Stimulated activated CD8-positive, alpha-beta memory T cell treated with anti-CD3 and anti-CD28 coated beads, Interleukin-4, amount 100 ng/mL, for 24 hours (primary cell): ENCODE data around the gene BAG2.
A peak's percentile ranks its signal among the peaks of the same experiment; 100 is the strongest.

Source experiments
- DNase-seq: peaks from one replicate; pipeline ENCODE4 v3.0.0-alpha.2; 2020; ENCODE audit warnings: low read depth

The BAG2 gene

GRCh38 chr6:57172136-57173055, at the start of gene BAG2:
Gene BAG2, plus strand, starts transcription at chr6:57172326. Its CDS starts 372 bp downstream, at chr6:57172698.
- DNase-seq, result peak; percentile 89

GRCh38 chr6:57123111-57123510, 49.0 kb upstream of the BAG2 start:
- DNase-seq, result no peak

DNA sequence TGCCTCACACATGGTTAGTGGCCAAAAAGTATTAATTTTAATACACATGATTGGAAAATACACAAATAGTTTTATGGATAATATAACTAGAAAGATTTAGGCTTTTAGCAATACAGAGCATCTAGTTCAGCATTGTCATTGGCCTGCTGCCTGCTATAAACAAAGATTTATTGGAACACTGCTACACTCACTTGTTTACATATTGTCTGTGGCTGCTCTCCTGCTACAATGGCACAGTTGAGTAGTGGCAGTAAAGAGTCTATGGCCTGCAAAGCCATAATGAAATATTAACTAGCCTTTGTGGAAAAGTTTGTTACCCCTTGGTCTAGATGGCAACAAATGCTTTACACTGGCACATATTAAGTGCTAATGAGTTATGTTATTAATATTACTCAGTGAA, 44.4 kb upstream of the BAG2 start:
- no peak for DNase-seq

DNA sequence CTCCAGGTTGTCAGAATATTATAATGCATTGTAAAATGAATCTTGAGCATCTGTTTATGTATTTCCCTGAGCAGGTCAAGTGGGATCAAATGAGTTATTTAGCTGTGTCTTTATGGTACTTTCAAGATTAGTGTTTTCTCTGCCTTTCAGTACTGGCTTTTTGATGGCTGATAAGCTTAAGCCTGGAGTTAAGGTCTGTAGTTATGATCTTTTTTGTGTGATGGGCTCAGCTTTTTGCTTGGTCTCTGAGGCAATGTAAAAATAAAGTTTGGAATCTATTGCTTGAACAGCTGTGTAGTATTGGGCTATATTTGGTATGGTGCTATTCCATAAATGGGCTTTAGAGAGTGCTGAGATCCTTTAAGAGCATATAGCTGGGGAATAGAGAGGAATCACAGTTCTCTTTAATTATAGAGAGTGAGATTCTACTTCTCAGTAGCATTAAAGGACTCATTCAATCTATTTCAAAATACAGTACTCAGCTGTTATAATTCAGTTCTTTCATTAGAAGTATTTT, 41.4 kb upstream of the BAG2 start:
- no peak for DNase-seq

DNA sequence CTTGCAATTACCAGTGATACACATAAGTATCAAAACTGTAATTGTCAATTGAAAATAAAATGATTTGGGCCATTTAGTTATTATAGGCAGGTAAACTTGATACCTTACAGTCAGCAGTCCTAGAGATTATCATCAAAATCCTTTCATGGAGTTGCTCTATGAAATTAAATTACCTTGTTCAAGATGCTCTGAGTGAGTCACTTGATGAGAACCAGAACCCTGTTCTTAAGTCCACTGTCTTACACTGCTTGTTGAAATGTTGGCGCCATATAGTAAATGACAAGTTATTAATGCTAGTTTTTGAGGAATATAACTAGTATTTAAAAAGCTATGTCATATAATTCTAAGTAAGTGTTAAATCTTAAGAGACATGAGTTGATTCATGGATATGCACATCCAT, 37.2 kb upstream of the BAG2 start:
- no peak for DNase-seq

- DNase-seq, result no peak
Measured at GRCh38 chr6:57135885-57136284, 36.2 kb upstream of the BAG2 start.

DNA sequence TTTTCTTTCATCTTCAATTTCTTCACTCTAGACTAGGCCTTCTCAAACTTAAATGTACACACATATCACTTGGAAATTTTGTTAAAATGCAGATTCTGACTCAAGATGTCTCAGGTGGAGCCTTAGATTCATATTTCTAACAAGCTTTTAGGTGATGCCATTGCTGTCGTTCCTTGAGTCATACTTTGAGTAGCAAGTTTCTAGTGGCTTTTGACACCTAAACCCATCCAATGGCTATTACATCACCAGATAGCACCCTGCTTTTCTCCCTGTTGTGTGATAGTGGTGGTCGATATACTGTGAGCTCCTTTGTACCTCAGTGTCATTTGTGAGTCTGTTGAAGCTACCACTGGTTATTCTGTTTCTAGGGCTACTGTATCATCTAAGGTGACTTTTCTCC, 34.8 kb upstream of the BAG2 start:
- no peak for DNase-seq

DNA sequence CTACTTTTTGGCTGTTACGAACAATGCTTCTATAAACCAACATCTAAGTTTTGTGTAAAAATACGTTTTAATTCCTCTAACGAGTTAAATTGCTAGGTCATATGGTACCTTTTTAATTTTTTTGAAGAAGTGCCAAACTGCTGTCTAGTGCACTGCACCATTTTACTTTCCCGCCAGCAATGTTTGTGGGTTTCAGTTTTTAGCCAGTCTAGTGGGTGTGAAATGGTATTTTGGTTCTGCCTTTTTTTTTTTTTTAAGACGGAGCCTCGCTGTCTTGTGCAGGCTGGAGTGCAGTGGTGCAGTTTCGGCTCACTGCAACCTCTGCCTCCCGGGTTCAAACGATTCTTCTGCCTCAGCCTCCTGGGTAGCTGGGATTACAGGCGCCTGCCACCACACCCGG, 34.1 kb upstream of the BAG2 start:
- DNase-seq, result no peak

GRCh38 chr6:57141451-57142177, 30.5 kb upstream of the BAG2 start:
- DNase-seq, result no peak

GRCh38 chr6:57142178-57142525, 30.0 kb upstream of the BAG2 start:
- no peak for DNase-seq

- DNase-seq, result no peak
Measured at GRCh38 chr6:57143690-57144089, 28.4 kb upstream of the BAG2 start.

- no peak for DNase-seq
Measured at GRCh38 chr6:57147401-57147800, 24.7 kb upstream of the BAG2 start.

- no peak for DNase-seq
Measured at GRCh38 chr6:57147955-57148858, 23.9 kb upstream of the BAG2 start.

- no peak for DNase-seq
Measured at GRCh38 chr6:57158658-57159057, 13.5 kb upstream of the BAG2 start.

DNA sequence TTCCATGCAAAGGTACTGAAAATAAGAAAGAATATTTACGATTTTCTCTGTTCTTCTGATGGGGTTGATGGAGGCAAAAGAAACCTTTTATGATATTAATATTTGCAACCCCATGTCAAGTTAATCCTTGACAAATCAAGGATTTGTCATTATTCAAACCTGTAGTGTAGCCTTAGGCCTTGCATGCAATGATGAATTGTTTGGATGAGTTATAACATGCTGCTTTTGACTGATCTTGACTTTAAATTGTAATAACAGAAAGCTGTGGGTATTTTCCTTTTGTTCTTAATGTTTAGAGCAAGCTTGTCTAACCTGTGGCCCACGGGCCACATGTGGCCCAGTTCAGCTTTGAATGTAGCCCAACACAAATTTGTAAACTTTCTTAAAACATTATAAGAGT, 13.0 kb upstream of the BAG2 start:
- DNase-seq, result no peak

GRCh38 chr6:57162028-57162427, 10.1 kb upstream of the BAG2 start:
- DNase-seq, result no peak

GRCh38 chr6:57162516-57162915, 9.6 kb upstream of the BAG2 start:
- no peak for DNase-seq

GRCh38 chr6:57163956-57164355, 8.2 kb upstream of the BAG2 start:
- DNase-seq, result no peak

GRCh38 chr6:57165080-57165479, 7.0 kb upstream of the BAG2 start:
- no peak for DNase-seq

DNA sequence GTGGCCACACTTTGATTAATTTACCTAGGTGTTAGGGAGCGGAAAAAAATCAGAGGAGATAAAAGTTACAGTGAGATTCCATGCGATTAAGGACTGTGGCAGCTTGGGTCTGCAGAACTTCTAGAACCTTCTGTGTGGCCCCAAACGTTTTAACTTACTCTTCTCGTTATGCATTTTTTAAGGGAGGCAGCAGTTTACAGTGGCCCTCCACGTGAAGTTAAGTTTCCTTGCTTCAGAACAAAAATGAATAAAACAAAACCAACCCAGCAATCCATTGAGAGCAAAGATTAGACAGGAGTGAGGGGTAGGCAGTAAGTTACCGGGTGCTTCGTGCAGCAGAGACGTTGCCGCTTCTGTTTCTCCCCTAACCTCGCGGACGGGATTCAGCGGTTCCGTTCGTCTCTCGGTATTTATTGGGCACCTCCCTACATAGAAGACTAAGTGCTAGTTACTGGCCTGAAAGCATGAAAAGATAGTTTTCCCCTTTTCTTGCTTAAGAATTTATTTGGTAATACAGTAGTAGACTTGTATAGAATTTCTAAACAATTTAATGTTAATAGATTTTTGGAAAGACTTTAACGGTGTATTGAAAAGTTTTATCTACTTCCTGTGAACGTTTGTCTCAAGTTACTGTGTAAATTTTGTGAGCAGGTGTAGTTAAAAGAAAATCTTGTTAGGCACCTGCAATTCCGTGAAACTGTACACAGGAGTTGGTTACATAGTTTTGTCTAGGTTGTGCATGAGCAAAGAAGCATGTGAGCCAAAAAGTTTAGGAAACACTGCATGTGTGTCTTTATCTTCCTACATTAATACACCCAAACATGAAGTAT, 1.1 kb downstream of the BAG2 start:
- peak; percentile 7 for DNase-seq

DNA sequence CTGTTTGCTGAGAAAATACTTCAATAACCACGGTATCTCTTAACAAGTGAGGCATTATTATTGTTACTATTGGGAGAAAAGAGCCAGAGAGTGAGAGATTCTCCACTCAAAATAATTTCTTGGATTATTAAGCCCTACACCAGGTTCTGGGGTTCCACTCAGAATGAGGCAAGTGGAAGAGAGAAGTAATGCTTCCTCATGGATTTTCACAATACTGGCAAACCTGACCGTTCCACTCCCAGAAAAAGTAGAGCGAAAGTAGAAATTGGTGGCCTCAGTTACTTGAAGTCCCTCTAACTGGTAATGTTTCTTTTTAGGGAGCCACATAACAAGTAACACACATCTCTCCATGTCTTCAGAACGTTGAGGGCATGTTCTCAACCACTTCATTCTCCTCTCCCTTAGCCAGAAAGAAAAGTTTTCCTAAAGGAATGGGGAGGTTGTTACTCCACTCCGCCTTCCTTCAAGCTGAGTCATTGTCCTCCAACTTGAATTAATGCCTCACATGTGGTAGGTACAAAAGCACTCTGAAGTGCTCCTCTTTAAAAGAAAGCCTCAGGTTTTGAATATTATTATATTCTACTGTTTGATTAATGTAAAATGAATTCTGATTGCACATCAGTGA, 1.9 kb downstream of the BAG2 start:
- DNase-seq, result no peak
